Kidney glomerular epithelial cell (primary cell): Measurements from ENCODE around the gene LGALS1.

Experiments
- DNase-seq: peaks from one replicate; lab custom pipeline; 2025; lab: John Stamatoyannopoulos, UW

The LGALS1 gene

DNA sequence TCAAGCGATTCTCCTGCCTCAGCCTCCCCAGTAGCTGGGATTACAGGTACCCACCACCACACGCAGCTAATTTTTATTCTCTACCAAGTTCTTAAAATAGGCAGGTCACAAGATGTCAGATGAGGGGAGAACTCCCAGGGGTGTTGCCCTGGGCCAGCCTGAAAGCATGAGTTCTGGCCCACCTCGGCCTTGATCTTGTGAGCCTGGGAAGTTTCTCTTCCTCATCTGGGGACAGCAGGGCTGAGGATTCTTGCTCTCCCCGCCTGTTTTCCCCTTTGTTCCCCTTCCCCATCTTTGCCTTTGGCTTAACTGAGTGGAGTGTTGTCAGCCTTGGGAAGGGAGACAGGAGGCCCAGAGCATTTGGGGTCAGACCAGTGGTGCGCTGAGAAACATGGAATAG, 13.4 kb upstream of the LGALS1 start:
- DNase-seq = no peak

DNA sequence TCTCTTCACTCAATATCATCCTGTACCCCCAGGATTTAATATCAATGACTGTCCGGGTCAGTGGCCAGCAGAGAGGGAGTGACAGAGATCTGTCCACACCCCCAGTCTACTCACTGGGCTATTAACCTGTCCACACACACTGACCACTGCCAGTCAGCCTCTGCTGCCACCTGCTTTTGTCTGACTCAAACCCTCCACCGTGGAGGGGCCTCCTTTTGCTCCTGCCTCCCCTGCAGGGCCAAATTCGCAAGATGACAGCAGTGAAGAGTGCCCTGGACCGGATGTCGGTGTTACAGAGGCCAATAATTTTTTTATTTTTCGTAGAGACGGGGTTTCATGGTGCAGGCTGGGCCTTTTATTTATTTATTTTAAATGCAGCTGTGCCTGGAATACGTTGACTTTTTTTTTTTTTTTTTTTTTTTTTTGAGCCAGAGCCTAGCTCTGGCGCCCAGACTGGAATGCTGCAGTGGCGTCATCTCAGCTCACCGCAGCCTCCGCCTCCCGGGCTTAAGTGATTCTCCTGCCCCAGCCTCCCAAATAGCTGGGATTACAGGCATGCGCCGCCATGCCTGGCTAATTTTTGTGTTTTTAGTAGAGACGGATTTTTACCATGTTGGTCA, 11.8 kb upstream of the LGALS1 start:
- DNase-seq = no peak

DNA sequence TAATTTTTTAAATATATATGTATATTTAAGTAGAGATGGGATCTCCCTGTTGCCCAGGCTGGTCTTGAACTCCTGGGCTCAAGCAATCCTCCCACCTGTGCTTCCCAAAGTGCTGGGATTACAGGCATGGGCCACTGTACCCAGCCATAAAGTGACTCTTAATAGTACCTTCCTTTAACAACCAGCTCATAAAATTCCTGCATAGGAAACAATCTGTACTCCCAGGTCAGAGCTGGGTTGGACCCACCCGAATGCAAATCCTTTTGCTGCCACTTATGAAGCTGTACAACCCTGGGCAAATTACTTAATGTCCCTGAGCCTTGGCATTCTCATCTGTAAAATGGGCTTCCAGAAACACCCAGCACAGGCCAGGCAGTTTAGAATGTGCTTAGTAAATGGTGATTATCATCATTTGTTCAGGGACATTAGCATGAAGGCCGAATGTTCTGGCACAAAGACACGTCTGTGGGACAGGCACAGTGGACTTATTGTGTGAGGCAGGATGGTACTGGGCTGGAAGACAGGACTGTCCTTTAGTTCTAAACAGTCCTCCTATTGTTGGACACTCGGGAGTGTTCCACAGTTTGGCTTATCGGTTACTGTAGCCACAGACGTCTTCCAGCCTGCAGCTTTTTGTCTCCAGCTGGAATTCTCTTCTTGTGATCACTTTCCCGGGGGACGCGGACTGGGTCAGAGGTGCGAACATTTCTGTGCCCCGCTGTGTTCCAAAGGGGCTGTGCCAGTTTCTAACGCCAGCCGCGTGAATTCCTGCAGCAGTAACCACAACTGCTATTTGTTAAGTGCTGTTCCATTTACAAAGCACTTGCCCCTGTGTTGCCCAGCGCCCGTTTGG, 11.0 kb upstream of the LGALS1 start:
- DNase-seq = no peak

DNA sequence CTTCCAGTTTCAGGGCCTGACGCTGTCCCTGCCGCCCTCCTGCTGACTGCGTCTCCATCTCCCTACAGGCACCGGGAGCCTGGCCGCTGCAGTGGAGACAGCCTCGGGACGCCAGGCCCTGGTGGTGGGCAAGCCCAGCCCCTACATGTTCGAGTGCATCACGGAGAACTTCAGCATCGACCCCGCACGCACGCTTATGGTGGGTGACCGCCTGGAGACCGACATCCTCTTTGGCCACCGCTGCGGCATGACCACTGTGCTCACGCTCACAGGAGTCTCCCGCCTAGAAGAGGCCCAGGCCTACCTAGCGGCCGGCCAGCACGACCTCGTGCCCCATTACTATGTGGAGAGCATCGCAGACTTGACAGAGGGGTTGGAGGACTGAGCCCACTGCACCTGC, 9.9 kb upstream of the LGALS1 start:
- DNase-seq = no peak

DNA sequence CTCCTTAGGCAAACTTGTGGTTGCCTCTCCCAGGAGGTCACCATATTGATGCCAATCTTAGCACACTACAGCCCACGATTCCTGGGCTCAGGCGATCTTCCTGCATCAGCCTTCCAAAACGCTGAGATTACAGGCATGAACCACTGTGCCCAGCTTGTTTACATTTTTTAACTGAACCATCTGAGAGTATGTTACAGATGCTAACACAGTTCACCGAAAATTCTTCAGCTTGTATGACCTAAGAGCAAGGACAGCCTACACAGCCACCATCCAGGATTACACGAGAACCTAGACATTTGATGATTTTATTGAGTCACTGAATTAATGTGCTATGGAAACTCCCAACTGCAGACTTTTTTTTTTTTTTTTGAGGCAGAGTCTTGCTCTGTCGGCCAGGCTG, 5.8 kb upstream of the LGALS1 start:
- no peak for DNase-seq

DNA sequence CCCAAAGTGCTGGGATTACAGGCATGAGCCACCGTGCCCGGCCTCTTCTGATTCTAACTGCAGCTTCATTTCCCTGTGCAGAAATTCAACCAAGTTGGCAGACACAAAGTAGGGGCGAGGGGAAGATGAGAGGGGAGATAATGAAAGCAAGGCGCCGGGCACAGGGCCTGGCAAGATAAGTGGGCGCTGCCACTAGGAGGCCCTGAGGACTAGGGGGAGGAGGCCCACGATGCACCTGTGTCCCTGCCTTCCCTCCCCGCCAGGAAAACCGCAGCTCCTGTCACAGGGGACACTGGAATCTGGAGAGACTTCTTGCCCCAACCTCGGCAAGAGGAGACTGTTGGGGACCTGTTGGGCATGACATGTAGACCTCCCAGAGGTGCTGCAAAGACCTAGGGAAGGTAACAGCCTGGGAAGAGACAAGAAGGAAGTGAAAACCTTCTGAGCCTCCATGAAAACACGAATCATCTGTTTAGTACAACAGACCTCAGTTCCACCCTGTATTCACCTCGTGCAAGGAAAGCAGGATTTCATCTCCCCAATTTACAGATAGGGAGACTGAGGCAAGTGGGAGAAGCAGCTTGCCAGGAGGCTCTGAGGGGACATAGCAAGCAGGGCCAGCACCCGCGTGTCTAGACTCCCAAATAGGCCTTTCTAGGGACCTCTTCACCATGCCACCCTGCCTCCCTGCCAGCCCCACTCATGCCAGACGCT, 3.1 kb upstream of the LGALS1 start:
- DNase-seq = no peak

DNA sequence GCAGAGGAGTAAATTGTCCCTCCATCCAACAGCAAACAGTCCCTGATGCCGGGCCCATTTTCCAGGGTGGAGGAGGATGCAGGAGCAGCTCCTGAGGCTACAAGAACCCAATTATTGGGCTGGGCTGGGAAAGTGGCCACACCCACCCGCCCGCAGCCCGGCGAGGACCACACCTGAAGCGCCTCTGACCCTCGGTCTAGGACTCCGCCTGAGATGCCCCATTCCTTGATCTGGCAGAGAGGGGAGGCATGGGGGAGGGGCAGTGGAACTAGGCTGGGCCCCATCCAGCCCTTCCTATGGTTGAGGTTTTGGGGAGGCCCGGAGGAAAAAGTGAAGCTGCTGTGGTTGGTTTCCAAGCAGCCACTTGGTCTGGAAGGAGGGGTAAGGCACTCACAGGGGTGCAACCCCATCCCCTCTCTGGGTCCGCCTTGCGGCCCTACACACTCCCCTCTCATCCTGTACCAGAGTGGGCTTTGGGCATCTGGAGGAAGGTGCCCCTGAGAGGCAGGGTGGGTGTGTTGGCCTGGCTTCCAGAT, 2.4 kb upstream of the LGALS1 start:
- no peak for DNase-seq

DNA sequence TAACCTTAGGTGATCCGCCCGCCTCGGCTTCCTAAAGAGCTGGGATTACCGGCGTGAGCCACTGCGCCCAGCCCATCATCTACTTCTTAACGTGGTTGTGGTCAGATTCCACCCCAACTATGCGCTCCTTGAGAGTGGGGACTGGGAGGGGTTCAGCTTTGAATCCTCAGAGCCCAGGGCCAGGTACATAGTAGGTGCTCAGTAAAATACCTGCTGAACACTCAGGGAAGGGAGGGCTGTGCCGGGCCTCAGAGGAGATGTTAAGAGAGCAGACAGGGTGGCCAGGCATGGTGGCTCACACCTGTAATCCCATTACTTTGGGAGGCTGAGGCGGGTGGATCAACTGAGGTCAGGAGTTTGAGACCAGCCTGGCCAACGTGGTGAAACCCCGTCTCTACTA, 1.2 kb upstream of the LGALS1 start:
- no peak for DNase-seq

DNA sequence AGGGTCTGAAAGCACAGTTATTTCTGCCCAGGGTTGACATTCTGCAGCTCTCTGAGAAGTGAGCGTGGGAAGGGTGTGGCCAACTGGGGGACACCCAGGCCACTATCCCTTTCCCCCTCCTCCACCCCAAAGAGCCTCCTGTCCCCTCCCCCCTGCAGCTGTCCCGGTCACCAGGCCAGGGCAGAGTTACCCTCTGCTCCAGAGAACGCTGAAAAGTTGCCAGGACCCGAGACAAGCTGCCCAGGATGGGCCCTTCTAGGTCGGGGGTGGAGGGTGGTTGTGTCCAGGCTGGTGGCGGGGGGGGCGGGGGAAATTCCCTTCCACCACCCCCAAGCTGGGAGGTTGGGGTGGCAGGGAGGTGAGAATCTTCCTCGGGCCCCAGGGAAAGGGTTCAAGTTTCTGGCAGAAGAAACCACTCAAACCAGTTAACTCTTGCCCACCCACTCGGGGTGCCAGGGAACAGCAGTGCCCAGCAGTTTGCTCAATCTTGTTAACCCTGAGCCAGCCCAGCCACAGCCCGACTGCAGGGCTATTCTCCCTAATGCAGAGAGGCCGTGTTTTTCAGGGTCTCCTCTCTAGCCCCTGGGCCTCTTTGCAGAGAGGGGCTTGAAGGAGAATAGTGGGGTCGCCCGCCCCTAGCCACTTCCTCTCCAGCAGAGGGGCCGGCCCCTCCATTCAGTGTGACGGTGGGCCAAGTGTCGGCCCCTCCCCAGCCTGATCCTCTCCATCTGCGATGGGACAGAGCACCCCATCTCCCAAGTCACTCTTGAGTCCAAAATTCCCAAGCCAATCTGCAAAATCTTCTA, 697 bp downstream of the LGALS1 start:
- DNase-seq = no peak

DNA sequence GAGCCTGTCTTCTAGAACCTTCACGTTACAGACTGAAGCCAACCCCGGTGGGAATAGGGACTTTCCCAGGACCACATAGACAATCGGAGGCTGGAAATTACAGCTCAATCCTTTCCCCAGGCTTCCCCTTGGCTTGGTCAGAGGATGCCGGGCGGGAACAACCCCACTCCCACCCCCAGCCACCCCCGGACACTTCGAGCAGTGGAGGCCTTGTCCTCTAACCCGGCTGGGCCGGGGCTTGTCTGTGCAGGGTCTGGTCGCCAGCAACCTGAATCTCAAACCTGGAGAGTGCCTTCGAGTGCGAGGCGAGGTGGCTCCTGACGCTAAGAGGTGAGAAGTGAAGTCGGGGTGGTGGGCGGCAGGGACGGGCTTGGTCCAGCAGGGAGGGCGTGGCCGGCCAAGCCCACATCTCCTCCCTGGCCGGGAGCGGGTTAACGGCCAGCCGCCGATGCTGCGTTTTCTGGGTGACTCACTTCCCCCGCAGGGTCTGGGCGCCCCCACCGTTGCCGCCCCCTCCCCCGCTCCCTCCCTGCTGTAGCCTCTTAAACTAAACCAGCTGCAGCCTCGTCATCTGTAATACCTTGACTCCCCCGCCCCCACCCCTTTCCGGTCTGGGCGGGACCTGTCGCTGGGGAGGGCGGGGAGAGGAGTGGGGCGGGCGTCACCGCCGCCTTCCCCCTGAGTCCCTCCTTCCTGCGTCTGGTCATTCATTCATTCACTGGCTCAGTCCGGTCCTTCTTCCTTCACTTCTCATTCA, 1.5 kb downstream of the LGALS1 start:
- DNase-seq = peak; percentile 82

DNA sequence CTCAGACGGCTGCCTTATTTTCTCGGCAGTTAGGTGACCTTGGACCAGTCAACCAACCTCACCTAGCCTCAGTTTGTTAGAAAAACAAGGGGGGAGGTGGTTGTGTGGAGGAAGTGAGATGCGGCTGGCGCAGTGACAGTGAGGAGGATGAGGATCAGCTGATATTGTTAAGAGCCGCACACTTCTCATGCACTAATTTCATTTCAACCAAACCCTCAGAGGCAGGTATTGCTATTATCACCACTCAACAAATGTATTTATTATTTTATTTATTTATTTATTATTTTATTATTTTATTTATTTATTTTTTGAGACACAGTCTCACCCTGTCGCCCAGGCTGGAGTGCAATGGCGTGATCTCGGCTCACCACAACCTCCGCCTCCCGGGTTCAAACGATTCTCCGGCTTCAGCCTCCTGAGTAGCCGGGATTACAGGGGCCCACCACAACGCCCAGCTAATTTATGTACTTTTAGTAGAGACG, 2.1 kb downstream of the LGALS1 start:
- no peak for DNase-seq

DNA sequence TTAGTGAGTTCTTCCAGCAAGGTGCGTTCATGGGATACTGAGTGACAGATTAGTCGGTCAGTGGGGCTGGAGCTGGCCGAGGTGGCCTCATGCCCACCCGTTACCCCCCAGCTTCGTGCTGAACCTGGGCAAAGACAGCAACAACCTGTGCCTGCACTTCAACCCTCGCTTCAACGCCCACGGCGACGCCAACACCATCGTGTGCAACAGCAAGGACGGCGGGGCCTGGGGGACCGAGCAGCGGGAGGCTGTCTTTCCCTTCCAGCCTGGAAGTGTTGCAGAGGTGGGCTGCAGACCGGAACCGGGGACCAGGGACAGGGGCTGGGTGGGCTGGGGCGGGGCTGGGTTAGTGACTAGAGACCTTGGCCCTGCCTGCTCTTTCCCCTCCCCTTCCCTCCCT, 2.9 kb downstream of the LGALS1 start:
- no peak for DNase-seq

DNA sequence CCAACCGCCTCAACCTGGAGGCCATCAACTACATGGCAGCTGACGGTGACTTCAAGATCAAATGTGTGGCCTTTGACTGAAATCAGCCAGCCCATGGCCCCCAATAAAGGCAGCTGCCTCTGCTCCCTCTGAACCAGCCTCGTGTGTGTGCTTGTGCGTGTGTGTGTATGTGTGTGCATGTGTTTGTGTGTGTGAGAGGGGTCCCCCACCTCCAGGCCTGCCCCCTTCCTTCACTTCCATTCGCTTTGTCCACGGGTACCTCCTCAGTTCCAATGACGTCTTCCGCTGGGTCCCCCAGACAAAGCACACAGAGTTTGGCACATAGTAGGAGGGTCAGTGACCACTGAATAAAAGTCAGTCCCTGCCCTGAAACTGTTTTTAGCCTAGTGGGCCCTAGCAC, 4.2 kb downstream of the LGALS1 start:
- no peak for DNase-seq

DNA sequence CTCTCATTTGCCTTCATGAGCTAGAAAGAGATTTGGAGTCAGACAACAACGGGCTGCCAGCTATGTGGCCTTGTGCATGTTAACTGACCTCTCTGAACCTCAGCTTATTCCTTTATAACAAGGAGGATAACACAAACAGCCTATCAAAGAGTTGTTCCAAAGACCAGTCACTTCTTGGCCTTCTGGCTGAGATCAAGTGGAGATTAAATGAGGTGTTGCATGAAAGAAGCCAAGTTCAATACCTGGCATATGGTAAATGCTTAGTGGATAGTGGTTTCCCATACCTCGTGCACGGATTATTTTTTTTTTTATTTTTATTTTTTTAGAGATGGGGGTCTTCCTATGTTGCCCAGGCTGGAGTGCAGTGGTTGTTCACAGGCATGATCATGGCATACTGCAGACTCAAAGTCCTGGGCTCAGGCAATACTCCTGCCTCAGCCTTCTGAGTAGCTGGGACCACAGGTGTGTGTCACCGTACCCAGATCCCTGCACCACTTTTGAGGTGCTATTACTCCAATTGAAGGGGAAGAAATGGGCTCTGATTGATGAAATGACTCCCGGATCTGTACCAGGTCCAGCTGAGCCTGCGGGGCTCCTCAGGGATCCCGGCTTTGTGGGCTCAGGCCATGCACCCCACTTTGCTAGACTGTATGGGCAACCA, 4.9 kb downstream of the LGALS1 start:
- no peak for DNase-seq

DNA sequence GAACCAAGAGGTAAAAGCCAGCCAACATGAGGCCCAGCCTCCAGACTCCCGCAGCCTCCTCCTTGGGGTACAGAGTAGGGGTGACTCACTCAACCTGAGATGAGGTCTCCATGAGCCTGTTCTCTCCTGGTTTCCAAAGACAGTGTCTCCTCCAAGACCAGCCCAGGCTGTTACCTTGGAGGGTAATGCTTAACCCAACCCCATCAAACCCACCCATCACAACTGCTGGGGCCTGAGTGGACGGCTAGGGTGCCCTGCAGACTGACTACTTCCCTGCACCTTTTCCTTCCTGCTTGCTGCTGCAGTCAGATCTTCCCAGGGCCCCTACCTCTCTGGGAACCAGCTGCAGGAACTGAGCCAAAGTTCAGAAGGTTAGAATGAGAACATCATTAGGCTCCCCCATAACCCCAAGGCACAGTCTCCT, 5.6 kb downstream of the LGALS1 start:
- peak; percentile 22 for DNase-seq

DNA sequence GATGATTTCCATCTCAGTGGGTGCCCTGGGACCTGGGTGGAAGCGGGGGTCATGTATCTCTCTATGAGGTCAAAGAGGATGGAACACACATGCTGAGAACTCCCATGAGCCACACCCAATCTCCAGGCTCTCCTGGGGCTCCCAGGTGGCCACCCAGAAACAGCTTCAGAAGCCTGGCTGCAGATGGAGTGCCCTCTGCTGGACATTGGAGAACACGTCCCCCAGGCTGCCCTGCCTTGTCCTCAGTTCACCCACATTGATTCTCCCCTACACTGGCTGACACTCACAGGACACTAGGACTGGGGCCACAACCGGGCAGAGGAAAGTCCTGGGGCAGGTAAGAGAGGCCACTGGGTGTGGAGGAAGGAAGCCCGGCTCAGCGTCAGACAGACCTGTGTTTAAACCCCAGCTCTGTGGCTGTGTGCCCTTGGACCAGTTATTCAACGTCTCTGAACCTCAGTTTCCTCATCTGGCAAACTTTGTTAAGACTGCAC, 6.2 kb downstream of the LGALS1 start:
- DNase-seq = peak; percentile 92

DNA sequence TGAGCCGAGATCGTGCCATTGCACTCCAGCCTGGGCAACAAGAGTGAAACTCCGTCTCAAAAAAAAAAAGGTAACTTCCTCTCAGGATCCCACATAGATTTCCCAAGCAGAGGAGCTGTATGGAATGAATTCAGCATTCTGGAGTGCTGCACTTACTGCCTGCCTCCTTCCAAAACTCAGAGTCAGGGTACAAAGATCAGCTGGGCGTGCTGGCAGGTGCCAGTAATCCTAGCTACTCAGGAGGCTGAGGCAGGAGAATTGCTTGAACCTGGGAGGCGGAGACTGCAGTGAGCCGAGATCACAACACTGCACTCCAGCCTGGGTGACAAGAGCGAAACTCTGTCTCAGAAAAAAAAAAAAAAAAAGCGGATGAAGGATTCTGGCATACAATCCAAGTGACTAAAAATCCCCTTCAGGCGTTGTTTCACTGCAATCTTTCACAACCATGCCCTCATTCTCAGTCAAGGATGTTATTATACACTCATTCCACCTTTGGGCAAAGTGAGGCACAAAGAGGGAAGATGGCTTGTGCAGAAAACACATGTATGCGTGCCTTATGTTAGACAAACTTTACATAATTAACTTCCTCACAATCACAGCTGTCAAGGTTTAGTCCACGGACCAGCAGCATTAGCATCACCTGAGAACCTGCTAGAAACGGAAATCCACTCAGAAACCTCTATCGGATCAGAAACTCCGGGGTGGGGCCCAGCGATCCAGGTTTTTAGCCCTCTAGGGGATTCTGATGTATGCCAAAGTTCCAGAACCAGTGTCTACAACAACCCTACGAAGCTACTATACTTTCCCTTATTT, 9.6 kb downstream of the LGALS1 start:
- DNase-seq = no peak

DNA sequence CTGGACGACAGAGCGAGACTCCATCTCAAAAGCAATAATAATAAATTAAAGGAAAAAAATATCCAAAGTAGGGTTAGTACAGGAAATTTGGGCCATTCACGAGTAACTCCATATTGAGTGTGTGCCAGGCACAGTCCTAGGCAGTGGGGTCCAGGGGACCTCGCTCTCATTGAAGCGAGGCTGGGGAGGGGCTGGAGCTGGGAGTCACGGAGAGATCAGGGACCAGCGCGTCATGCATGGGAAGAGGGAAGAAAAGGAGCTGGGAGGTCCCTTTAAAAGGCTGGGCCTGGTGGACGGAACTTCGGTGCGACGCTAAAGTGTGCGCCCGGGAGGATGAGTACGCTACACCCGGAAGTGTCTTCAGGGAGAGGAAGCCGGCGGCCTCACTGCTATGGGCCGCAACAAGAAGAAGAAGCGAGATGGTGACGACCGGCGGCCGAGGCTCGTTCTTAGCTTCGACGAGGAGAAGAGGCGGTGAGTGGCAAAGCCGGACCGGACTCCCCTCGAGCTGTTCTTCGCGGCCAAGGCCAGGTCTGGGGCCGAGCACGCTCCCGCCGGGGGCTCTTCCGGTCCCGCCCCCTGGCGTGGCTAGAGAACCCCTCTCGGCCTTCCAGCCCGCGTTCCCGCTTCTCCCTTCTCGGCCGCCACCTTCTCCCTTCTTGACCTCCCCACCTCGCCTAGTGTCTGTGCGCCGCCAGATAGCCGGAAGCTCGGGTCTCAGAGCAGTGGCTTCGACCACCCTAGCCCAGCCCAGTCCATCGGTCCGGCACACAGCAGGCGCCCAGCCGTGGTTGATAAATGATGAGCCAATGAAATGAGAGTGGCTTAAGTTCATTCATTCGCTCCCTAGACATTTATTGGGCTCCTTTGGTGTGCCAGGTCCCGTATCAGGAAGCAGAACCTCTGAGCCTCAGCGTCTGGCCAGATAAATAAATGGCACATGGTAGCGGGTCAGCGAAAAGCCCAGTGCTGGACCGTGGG, 10.9 kb downstream of the LGALS1 start, which contains the start of gene NOL12:
Gene NOL12 (plus strand): TSS at position 342 of the 981 bp plus-strand sequence. CDS start 50 bp downstream, at position 392.
- DNase-seq = peak; percentile 78
